ENCODE results near the gene ADAMTSL2.

The ADAMTSL2 gene

GRCh38 chr9:133615606-133616188 is 81.2 kb downstream of the ADAMTSL2 start:
- TF ChIP-seq EZH2 (IDR thresholded peaks at IDR 0.05) (no peak), FOXP2 (optimal IDR thresholded peaks at IDR 0.05; ENCODE audit: control extremely low read depth, extremely low read length, insufficient read depth) (no peak), POLR2AphosphoS5 (IDR thresholded peaks at IDR 0.05; ENCODE audit: borderline replicate concordance, low read depth, low read length) (no peak)
- H3K36me3 ChIP-seq (ENCODE audit: insufficient read depth, low read length): no peaks in the 10 kb centered on the region
- no peak for DNase-seq (ENCODE audit: low read depth, low spot score)
- H3K9me3 ChIP-seq (ENCODE audit: low read depth, low read length): no peaks in the 10 kb centered on the region
- H3K9ac ChIP-seq (ENCODE audit: insufficient read length): no peak overlapping the region
- H3K4me3 ChIP-seq: no peak overlapping the region
- H3K27ac ChIP-seq: no peak overlapping the region

GRCh38 chr9:133616643-133617405 is 82.3 kb downstream of the ADAMTSL2 start:
- H3K36me3 ChIP-seq (ENCODE audit: insufficient read depth, low read length): no peaks in the 10 kb centered on the region
- no peaks in the 10 kb centered on the region for H3K9me3 ChIP-seq (ENCODE audit: low read depth, low read length)
- no peak overlapping the region for H3K27ac ChIP-seq
- no peak overlapping the region for H3K4me3 ChIP-seq
- TF ChIP-seq POLR2AphosphoS5 (IDR thresholded peaks at IDR 0.05; ENCODE audit: borderline replicate concordance, low read depth, low read length): no peak
- TF ChIP-seq EZH2 (IDR thresholded peaks at IDR 0.05): no peak
- TF ChIP-seq FOXP2 (optimal IDR thresholded peaks at IDR 0.05; ENCODE audit: control extremely low read depth, extremely low read length, insufficient read depth): no peak
- no peak for DNase-seq (ENCODE audit: low read depth, low spot score)
- no peak overlapping the region for H3K9ac ChIP-seq (ENCODE audit: insufficient read length)

- Histone ChIP-seq H3K4me3 (no peak overlapping the region), H3K9me3 (ENCODE audit: low read depth, low read length) (no peaks in the 10 kb centered on the region), H3K27ac (no peak overlapping the region), H3K36me3 (ENCODE audit: insufficient read depth, low read length) (no peaks in the 10 kb centered on the region), H3K9ac (ENCODE audit: insufficient read length) (no peak overlapping the region)
- TF ChIP-seq FOXP2 (optimal IDR thresholded peaks at IDR 0.05; ENCODE audit: control extremely low read depth, extremely low read length, insufficient read depth) (no peak), POLR2AphosphoS5 (IDR thresholded peaks at IDR 0.05; ENCODE audit: borderline replicate concordance, low read depth, low read length) (no peak), EZH2 (IDR thresholded peaks at IDR 0.05) (no peak)
- DNase-seq (ENCODE audit: low read depth, low spot score): no peak
Measured at GRCh38 chr9:133618726-133619125, 84.2 kb downstream of the ADAMTSL2 start.

- Histone ChIP-seq H3K27ac (no peak overlapping the region), H3K9ac (ENCODE audit: insufficient read length) (no peak overlapping the region), H3K4me3 (no peak overlapping the region), H3K9me3 (ENCODE audit: low read depth, low read length) (no peaks in the 10 kb centered on the region), H3K36me3 (ENCODE audit: insufficient read depth, low read length) (no peaks in the 10 kb centered on the region)
- no peak for DNase-seq (ENCODE audit: low read depth, low spot score)
- TF ChIP-seq FOXP2 (optimal IDR thresholded peaks at IDR 0.05; ENCODE audit: control extremely low read depth, extremely low read length, insufficient read depth) (no peak), EZH2 (IDR thresholded peaks at IDR 0.05) (no peak), POLR2AphosphoS5 (IDR thresholded peaks at IDR 0.05; ENCODE audit: borderline replicate concordance, low read depth, low read length) (no peak)
Measured at GRCh38 chr9:133619791-133620190, 85.3 kb downstream of the ADAMTSL2 start.

GRCh38 chr9:133621725-133622267 is 87.3 kb downstream of the ADAMTSL2 start:
- Histone ChIP-seq H3K4me3 (no peak overlapping the region), H3K36me3 (ENCODE audit: insufficient read depth, low read length) (no peaks in the 10 kb centered on the region), H3K9me3 (ENCODE audit: low read depth, low read length) (no peaks in the 10 kb centered on the region), H3K9ac (ENCODE audit: insufficient read length) (no peak overlapping the region), H3K27ac (no peak overlapping the region)
- TF ChIP-seq FOXP2 (optimal IDR thresholded peaks at IDR 0.05; ENCODE audit: control extremely low read depth, extremely low read length, insufficient read depth) (no peak), EZH2 (IDR thresholded peaks at IDR 0.05) (no peak), POLR2AphosphoS5 (IDR thresholded peaks at IDR 0.05; ENCODE audit: borderline replicate concordance, low read depth, low read length) (no peak)
- DNase-seq (ENCODE audit: low read depth, low spot score): no peak

- Histone ChIP-seq H3K9me3 (ENCODE audit: low read depth, low read length) (no peaks in the 10 kb centered on the region), H3K36me3 (ENCODE audit: insufficient read depth, low read length) (no peaks in the 10 kb centered on the region), H3K9ac (ENCODE audit: insufficient read length) (no peak overlapping the region), H3K27ac (no peak overlapping the region), H3K4me3 (no peak overlapping the region)
- DNase-seq (ENCODE audit: low read depth, low spot score): no peak
- TF ChIP-seq POLR2AphosphoS5 (IDR thresholded peaks at IDR 0.05; ENCODE audit: borderline replicate concordance, low read depth, low read length): no peak
- TF ChIP-seq FOXP2 (optimal IDR thresholded peaks at IDR 0.05; ENCODE audit: control extremely low read depth, extremely low read length, insufficient read depth): no peak
- no peak for TF ChIP-seq EZH2 (IDR thresholded peaks at IDR 0.05)
Measured at GRCh38 chr9:133622555-133622954, 88.1 kb downstream of the ADAMTSL2 start.
